Activated T-cell treated with anti-CD3 and anti-CD28 coated beads, Interleukin-2, amount 50 U/mL, for 24 hours (primary cell): ENCODE measurements around the gene EIPR1.
A peak's percentile ranks its signal among the peaks of the same experiment; 100 is the strongest.

Experiments
- DNase-seq: peaks from one replicate; pipeline ENCODE4 v3.0.0-alpha.2; 2020
- H3K27ac Mint-ChIP-seq: 2 replicates; pipeline ENCODE4 v1.8.0; 2020; ENCODE audit warnings: mild to moderate bottlenecking, mixed read lengths
- H3K27me3 Mint-ChIP-seq: 2 replicates; pipeline ENCODE4 v1.8.0; 2020; ENCODE audit warnings: mixed read lengths
- H3K36me3 Mint-ChIP-seq: 2 replicates; pipeline ENCODE4 v1.8.0; 2020; ENCODE audit warnings: low read depth, mixed read lengths
- H3K4me1 Mint-ChIP-seq: 2 replicates; pipeline ENCODE4 v1.8.0; 2020; ENCODE audit warnings: low read depth, mixed read lengths
- H3K4me3 Mint-ChIP-seq: 2 replicates; pipeline ENCODE4 v1.8.0; 2020; ENCODE audit warnings: mild to moderate bottlenecking, moderate library complexity, mixed read lengths
- H3K9me3 Mint-ChIP-seq: 2 replicates; pipeline ENCODE4 v1.8.0; 2020; ENCODE audit warnings: mixed read lengths

The EIPR1 gene

DNA sequence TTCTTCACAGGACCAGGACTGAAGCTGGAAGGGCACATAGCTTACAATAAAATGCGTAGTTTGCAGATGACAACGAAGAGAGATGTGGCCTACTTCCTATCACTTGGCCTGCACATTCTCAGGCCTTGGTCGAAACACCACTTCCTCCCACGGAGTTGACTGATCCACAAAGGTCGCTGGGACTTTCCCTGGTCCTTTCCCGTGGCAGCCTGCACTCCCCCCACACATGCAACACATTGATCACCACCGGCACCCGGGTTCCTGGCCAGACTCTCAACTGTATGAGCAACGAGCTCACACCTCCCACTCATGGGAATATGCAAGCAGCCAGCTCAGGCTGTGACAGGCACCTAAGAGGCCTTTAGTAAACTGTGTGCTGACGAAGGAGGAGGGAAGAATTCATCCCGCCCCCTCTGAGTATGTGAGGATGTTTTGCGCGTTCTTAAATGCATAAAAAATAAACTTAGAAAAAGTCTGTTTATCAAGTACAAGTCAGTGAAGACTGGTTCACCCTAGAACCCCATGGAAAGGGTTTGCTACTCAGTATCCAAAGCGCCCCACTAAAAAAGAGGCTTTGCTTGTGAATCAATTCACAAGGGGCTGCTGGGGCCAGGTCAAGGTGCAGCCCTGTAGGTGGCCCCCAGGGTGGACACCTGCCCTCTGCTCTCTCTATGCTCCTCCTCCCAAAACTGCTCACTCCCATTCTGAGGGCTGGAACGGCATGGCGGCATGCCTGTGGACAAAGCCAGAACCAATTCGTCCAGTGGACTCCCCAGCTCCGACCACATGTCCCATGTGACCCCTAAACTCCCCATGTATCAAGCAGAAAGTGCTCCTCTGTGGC, 154.3 kb downstream of the EIPR1 start:
- H3K4me3 Mint-ChIP-seq = peak overlapping the region; percentile 66
- DNase-seq = peak; percentile 87
- peaks cover 48% of the 10 kb centered on the region for H3K36me3 Mint-ChIP-seq
- H3K27me3 Mint-ChIP-seq = no peaks in the 10 kb centered on the region
- H3K4me1 Mint-ChIP-seq = peaks cover 46% of the 10 kb centered on the region
- peak overlapping the region; percentile 100 for H3K27ac Mint-ChIP-seq
- H3K9me3 Mint-ChIP-seq = peaks cover 30% of the 10 kb centered on the region

DNA sequence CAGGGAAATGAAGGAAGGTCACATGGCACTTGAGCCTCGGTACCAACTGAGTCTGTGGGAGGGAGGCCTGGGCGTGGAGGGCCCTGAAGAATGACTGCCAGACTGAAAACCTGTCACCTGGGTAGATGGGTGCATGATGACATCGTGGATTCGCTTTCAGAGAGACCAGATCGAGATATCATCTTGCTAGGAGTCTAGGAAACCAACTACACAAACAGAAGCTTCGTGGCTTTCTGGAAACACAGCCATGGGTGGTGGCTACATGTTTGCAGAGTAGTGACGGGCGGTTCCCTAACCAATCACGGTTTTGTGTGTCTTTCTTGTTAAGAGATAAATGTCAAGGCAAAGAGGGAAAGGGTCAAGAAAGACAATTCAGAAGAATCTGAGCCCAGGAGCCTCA, 155.0 kb downstream of the EIPR1 start:
- Mint-ChIP-seq H3K36me3 (peaks cover 42% of the 10 kb centered on the region), H3K27ac (peak overlapping the region; percentile 100), H3K9me3 (peaks cover 30% of the 10 kb centered on the region), H3K4me3 (peak overlapping the region; percentile 66), H3K27me3 (no peaks in the 10 kb centered on the region), H3K4me1 (peaks cover 49% of the 10 kb centered on the region)
- peak; percentile 69 for DNase-seq

DNA sequence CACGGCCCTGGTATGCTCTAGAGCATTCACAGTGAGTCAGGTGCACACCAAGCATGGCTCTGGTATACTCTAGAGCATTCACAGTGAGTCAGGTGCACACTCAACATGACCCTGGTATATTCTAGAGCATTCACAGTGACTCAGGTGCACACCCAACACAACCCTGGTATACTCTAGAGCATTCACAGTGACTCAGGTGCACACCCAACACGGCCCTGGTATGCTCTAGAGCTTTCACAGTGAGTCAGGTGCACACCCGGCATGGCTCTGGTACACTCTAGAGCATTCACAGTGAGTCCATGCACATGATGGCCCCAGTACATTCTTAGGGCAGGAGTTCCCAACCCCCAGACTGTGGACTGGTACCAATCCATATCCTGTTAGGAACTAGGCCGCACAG, 158.1 kb downstream of the EIPR1 start:
- H3K4me1 Mint-ChIP-seq = peaks cover 64% of the 10 kb centered on the region
- H3K27ac Mint-ChIP-seq = no peak overlapping the region

DNA sequence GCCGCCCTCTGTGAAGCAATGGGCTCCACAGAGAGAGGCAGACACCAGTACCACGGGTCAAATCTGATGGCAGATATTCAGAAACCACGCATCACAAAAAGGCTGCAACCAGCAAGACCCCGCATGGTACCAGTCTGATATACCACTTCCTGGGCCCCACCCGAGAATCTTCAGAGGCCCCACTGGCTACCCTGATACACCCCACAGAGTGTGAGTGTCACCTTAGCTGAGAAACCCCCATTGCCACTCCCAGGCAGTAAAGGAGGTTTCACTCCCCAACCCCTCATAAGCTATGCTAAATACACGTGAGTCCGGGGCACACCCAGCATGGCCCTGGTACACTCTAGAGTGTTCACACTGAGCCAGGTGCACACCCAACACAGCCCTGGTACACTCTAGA, 160.0 kb downstream of the EIPR1 start:
- Mint-ChIP-seq H3K4me3 (no peak overlapping the region), H3K9me3 (peaks cover 11% of the 10 kb centered on the region), H3K36me3 (peaks cover 30% of the 10 kb centered on the region), H3K27me3 (no peaks in the 10 kb centered on the region), H3K4me1 (peaks cover 52% of the 10 kb centered on the region), H3K27ac (peak overlapping the region; percentile 40)
- DNase-seq = no peak

More for the DNA sequence above, 158.1 kb downstream of the EIPR1 start:
- Mint-ChIP-seq H3K9me3 (peaks cover 19% of the 10 kb centered on the region), H3K36me3 (peaks cover 28% of the 10 kb centered on the region), H3K27me3 (no peaks in the 10 kb centered on the region), H3K4me3 (no peak overlapping the region)
- no peak for DNase-seq

DNA sequence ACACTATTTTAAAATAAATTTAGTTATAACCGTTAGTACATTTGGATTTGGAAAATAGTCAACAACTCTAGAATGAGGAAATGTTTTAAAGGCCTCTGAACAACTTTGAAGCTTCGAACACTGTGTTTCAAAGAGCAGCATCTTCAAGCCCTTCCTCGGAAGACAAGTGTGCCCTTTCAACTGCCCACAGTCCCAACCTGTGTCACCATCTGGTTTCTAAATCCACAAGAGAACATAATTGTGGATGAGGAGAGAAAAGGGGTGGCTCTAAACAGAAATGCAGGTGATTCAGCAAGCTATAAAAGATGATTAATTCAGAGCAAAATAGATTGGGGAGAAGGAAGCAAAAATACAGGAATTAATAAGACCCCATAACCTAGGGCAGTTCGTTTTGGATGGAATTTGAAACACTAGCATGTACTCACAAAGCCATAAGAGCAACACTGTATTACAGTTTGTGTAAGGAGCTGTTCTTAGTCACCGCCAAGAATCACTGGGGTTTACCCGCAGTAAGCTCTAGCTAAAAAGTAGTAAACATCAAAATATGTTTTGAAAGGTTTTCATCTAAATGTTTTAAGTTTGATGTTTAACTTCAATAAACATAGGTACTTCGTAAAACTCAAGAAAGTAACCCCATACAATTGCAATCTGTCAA, 160.7 kb downstream of the EIPR1 start:
- H3K4me1 Mint-ChIP-seq = peaks cover 46% of the 10 kb centered on the region
- no peaks in the 10 kb centered on the region for H3K27me3 Mint-ChIP-seq
- H3K4me3 Mint-ChIP-seq = no peak overlapping the region
- peak overlapping the region; percentile 23 for H3K27ac Mint-ChIP-seq
- peaks cover 11% of the 10 kb centered on the region for H3K9me3 Mint-ChIP-seq
- no peak for DNase-seq
- peaks cover 35% of the 10 kb centered on the region for H3K36me3 Mint-ChIP-seq

DNA sequence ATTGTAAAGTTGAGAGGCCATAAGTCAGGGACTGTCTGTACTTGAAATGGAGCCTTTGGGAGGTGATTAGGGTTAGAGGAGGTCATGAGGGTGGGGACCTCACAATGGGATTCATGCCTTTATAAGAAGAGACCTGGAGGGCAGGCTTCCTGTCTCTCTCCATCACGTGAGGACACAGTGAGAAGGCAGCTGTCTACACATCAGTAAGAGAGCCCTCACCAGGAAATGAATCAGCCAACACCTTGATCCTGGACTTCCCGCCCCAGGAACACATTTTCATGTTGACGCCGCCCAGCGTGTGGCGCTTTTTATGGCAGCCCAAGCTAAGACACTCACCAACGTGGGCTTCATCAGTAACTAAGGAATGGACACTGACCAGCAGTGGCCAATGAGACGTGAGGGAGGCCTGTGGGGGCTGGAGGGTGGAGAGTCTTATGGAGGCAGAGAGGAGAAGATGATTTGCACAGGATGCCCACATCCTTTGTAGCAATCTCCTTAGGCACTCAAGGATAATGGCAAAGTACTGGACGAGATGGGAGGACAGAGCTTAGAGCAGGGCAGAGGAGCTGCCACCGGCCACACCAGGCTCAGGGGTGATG, 162.7 kb downstream of the EIPR1 start:
- peaks cover 39% of the 10 kb centered on the region for H3K36me3 Mint-ChIP-seq
- H3K4me1 Mint-ChIP-seq = peaks cover 39% of the 10 kb centered on the region
- no peaks in the 10 kb centered on the region for H3K27me3 Mint-ChIP-seq
- DNase-seq = no peak
- peaks cover under 1% of the 10 kb centered on the region for H3K9me3 Mint-ChIP-seq
- H3K27ac Mint-ChIP-seq = peak overlapping the region; percentile 71
- H3K4me3 Mint-ChIP-seq = no peak overlapping the region

DNA sequence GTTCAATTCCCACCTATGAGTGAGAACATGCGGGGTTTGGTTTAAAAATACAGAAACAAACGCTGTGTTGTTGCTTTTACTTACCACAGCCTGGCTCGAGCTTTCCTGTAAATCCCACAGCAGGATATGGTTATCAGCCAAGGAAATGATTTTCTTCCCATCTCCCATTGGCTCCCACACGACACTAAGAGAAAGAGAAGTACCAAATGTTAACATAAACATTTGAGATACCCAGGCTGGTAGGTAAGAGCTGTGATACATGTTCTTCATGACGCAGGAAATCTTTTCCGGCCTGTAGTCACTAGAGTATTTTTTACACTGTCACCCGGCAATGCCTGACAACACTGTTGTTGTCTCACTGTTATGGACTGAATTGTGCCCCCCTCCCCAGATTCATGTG, 163.6 kb downstream of the EIPR1 start:
- H3K36me3 Mint-ChIP-seq = peaks cover 47% of the 10 kb centered on the region
- no peaks in the 10 kb centered on the region for H3K27me3 Mint-ChIP-seq

GRCh38 chr2:3212984-3213383, 164.6 kb downstream of the EIPR1 start:
- H3K4me1 Mint-ChIP-seq = peaks cover 39% of the 10 kb centered on the region
- H3K27ac Mint-ChIP-seq = no peak overlapping the region
- H3K9me3 Mint-ChIP-seq = no peaks in the 10 kb centered on the region
- no peak overlapping the region for H3K4me3 Mint-ChIP-seq
- H3K27me3 Mint-ChIP-seq = no peaks in the 10 kb centered on the region
- DNase-seq = no peak
- peaks cover 56% of the 10 kb centered on the region for H3K36me3 Mint-ChIP-seq

More for the DNA sequence above, 163.6 kb downstream of the EIPR1 start:
- Mint-ChIP-seq H3K9me3 (no peaks in the 10 kb centered on the region), H3K27ac (peak overlapping the region; percentile 33), H3K4me1 (peaks cover 39% of the 10 kb centered on the region), H3K4me3 (no peak overlapping the region)
- DNase-seq = no peak

DNA sequence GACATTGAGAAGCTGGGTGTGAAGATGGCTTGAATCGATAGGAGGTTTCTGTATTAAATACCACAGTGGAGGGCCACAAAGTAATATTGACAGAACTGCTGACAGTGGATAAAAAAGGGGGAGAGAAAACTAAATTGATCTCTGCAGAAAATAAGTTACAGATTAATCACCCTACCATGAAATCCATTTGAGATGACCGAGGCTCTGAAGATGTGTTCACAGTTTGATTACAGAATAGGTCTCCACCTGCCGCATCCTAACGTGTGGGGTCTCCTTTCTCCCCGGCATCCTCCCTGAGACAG, 165.6 kb downstream of the EIPR1 start:
- H3K36me3 Mint-ChIP-seq = peaks cover 61% of the 10 kb centered on the region
- no peaks in the 10 kb centered on the region for H3K9me3 Mint-ChIP-seq
- no peak for DNase-seq
- no peaks in the 10 kb centered on the region for H3K27me3 Mint-ChIP-seq
- H3K4me1 Mint-ChIP-seq = peaks cover 32% of the 10 kb centered on the region
- H3K4me3 Mint-ChIP-seq = no peak overlapping the region
- no peak overlapping the region for H3K27ac Mint-ChIP-seq

- Mint-ChIP-seq H3K9me3 (no peaks in the 10 kb centered on the region), H3K27ac (no peak overlapping the region), H3K4me3 (no peak overlapping the region), H3K27me3 (no peaks in the 10 kb centered on the region), H3K36me3 (peaks cover 66% of the 10 kb centered on the region), H3K4me1 (peaks cover 26% of the 10 kb centered on the region)
- DNase-seq = peak; percentile 8
Measured at GRCh38 chr2:3211256-3212060, 166.2 kb downstream of the EIPR1 start.

DNA sequence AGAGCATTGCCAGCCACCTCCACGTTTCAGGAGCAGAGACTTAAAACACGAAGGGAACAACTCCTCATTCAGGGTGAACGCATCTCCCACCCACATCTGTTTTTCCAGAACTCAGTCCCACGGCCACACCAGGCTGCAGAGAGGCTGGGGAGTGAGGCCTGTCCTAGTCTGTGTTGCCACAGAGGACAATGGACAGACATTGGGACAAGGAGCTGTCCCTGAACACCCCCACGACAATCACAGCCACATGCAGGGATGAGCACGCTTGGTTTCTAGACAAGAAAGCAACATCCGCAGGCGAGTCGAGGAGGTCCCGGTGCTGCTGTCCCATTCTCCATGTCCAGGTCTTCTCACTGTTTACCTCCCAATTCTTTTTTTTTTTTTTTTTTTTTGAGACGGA, 167.4 kb downstream of the EIPR1 start:
- DNase-seq = peak; percentile 7
- H3K36me3 Mint-ChIP-seq = peaks cover 75% of the 10 kb centered on the region
- H3K4me3 Mint-ChIP-seq = no peak overlapping the region
- no peak overlapping the region for H3K27ac Mint-ChIP-seq
- H3K27me3 Mint-ChIP-seq = no peaks in the 10 kb centered on the region
- H3K4me1 Mint-ChIP-seq = peaks cover 14% of the 10 kb centered on the region
- no peaks in the 10 kb centered on the region for H3K9me3 Mint-ChIP-seq

DNA sequence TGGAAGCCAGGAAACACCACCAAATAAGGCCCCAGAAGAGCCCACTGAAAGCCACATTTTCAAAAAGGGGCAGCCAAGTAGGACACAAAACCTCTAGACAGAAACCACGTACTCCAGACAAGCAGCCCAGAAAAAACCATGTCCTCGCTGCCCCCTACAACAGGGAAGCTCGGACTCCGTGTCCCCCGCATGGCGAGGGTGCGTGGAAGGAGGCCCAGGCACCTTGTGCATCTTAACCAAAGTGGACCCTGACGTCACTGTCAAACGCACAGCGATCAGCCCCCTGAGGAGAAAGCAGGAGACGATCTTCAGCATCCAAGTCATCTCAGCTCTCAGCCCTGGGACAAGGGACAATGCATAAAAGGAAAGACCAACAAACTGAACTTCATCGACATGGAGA, 168.4 kb downstream of the EIPR1 start:
- no peaks in the 10 kb centered on the region for H3K9me3 Mint-ChIP-seq
- no peaks in the 10 kb centered on the region for H3K27me3 Mint-ChIP-seq
- peaks cover 11% of the 10 kb centered on the region for H3K4me1 Mint-ChIP-seq
- no peak overlapping the region for H3K4me3 Mint-ChIP-seq
- peak; percentile 8 for DNase-seq
- peaks cover 76% of the 10 kb centered on the region for H3K36me3 Mint-ChIP-seq
- H3K27ac Mint-ChIP-seq = no peak overlapping the region

- DNase-seq = peak; percentile 15
- H3K36me3 Mint-ChIP-seq = peaks cover 71% of the 10 kb centered on the region
- H3K4me3 Mint-ChIP-seq = no peak overlapping the region
- no peak overlapping the region for H3K27ac Mint-ChIP-seq
- no peaks in the 10 kb centered on the region for H3K9me3 Mint-ChIP-seq
- H3K27me3 Mint-ChIP-seq = no peaks in the 10 kb centered on the region
- H3K4me1 Mint-ChIP-seq = peaks cover 7% of the 10 kb centered on the region
Measured at GRCh38 chr2:3208591-3208990, 169.0 kb downstream of the EIPR1 start.

GRCh38 chr2:3208179-3208578, 169.4 kb downstream of the EIPR1 start:
- H3K27me3 Mint-ChIP-seq = no peaks in the 10 kb centered on the region
- no peaks in the 10 kb centered on the region for H3K9me3 Mint-ChIP-seq
- peaks cover 7% of the 10 kb centered on the region for H3K4me1 Mint-ChIP-seq
- H3K4me3 Mint-ChIP-seq = no peak overlapping the region
- H3K27ac Mint-ChIP-seq = no peak overlapping the region
- DNase-seq = peak; percentile 5
- H3K36me3 Mint-ChIP-seq = peaks cover 71% of the 10 kb centered on the region
